Measurements from ENCODE around the gene RABGEF1. TPM values are rescaled to one million over a fixed set of nuclear protein-coding genes. Genes with fewer than 3 reads are reported as not detected.
A peak's percentile ranks its signal among the peaks of the same experiment; 100 is the strongest.
"Not testable (repeated sequence)": the region's sequence is repeated elsewhere in the genome, so short reads cannot be mapped to it uniquely, and the experiment has no call there.

Gene RABGEF1
- 14.6 and 23.4 TPM in 2 replicates for total RNA-seq

DNA sequence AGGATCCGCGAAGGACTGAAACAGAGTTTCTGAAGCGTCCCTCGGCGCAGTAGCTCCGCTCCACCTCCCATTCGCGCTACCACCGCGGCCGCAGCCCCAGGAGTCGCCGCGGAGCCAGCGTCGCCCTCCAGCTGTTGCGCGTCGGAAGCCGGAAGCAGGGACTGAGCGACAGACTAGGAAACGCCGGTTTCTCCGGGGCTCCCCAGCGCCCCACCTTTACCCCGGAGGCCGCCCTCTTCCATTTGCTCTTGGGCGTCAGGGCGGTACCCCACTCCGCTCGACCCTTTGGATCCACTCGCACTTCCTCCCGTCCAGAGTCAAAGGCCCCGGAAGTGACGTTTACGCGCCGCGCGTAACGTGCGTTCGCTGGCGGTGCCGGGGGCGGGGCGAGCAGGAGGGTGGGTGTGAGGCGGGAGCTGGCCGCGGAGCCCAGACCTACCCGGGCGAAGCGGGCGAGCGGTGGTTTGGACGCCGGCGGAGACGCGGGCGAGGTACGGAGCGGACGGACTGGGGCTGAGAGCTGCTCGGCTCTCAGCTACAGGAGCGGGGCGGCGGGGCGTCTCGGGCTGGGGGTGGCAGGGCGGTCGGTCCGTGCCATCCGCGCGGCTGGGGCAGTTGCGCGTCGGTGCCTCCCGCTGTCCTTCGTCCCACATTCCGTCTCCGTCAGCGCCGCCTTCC lies at the start of gene RABGEF1:
Gene RABGEF1 (plus strand): TSS at position 432 of the 678 bp plus-strand sequence. CDS start 31,167 bp downstream, outside the sequence.
- peak; percentile 96 to 97 for DNase-seq (ENCODE audit: low read depth in 2 of 2)

- DNase-seq (ENCODE audit: low read depth in 2 of 2) = no peak
Observed at GRCh38 chr7:66693331-66693730, 47.2 kb upstream of the RABGEF1 start.

GRCh38 chr7:66694286-66694685 lies 46.2 kb upstream of the RABGEF1 start:
- no peak for DNase-seq (ENCODE audit: low read depth in 2 of 2)

DNA sequence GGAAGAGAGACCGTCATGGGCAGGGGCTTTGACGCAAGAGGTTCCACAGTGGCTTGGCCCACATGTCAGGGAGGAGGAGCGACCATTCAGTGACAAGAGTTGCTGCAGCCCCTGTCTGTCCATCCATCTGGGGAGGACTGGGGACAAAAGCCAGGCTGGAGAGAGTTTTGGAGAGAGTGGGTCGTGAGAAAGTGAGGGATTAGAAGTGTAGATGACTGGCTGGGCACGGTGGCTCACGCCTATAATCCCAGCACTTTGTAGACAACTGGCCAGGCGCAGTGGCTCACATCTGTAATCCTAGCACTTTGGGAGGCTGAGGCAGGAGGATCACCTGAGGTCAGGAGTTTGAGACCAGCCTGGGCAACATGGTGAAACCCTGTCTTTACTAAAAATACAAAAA lies 45.1 kb upstream of the RABGEF1 start:
- not testable (repeated sequence) for DNase-seq (ENCODE audit: low read depth in 2 of 2)

GRCh38 chr7:66696134-66696533 lies 44.4 kb upstream of the RABGEF1 start:
- not testable (repeated sequence) for DNase-seq (ENCODE audit: low read depth in 2 of 2)

DNA sequence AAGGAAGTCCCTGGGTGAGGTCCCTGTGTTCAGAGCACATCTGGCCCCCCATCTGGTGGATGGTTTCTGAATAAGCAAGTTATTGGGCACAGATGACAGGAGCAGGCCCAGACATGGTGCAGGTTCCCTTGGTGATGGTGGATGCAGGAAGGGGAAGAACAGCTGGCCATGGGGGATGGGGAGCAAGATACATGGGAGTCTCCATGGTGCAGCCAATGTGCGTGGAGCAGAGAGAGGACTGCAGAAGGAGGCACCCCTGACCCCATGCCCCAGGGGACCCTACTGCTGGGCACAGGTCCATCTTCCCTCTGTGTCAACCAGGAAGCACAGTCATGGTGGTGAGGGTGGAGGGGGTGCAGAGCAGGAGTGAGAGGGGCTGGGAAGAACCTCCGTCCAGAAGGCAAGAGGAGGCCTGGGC lies 43.8 kb upstream of the RABGEF1 start:
- DNase-seq (ENCODE audit: low read depth in 2 of 2) = no peak

GRCh38 chr7:66697449-66698438 lies 42.8 kb upstream of the RABGEF1 start:
- peak in 1 of 2 donors; percentile 37 for DNase-seq (ENCODE audit: low read depth in 2 of 2)

GRCh38 chr7:66698652-66699205 lies 41.8 kb upstream of the RABGEF1 start:
- DNase-seq (ENCODE audit: low read depth in 2 of 2) = no peak

- DNase-seq (ENCODE audit: low read depth in 2 of 2) = no peak
Observed at GRCh38 chr7:66699998-66700397, 40.5 kb upstream of the RABGEF1 start.

- DNase-seq (ENCODE audit: low read depth in 2 of 2) = no peak
Observed at GRCh38 chr7:66700633-66701131, 39.9 kb upstream of the RABGEF1 start.

GRCh38 chr7:66707825-66708224 lies 32.7 kb upstream of the RABGEF1 start:
- no peak for DNase-seq (ENCODE audit: low read depth in 2 of 2)

- not testable (repeated sequence) for DNase-seq (ENCODE audit: low read depth in 2 of 2)
Observed at GRCh38 chr7:66710752-66711151, 29.8 kb upstream of the RABGEF1 start.

DNA sequence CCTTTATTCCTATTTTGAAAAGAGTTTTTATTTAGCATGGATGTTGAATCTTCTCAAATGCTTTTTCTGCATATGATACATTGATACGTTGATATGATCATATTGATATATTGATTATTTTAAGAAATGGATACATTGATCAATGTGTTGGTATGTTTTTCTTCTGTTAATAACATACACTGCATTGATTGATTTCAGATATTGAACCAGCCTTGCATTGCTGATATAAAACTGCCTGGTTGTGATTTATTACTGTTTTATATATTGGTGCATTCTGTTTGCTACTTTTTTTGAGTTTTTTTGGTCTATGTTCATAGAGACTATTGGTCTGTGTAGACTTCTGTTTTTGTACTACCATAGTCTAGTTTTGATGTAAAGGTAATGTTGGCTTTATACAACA lies 26.8 kb upstream of the RABGEF1 start:
- no peak for DNase-seq (ENCODE audit: low read depth in 2 of 2)

- DNase-seq (ENCODE audit: low read depth in 2 of 2) = not testable (repeated sequence)
Observed at GRCh38 chr7:66716634-66717033, 23.9 kb upstream of the RABGEF1 start.

DNA sequence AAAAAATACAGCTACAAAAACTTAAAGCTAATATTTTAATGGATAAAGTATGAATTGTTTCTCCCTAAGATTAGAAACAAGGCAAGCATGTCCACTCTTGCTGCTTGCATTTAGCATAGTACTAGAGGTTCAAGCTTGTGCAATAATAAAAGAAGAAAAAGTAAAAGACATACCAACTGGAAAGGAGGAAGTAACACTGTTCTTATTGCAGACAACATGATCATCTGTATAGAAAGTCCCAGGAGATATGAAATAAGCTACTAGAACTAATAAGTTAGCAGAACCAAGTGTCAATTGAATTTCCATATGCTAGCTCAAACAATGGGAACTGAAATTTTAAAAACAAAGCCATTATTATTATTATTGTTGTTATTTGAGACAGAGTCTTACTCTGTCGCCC lies 20.0 kb upstream of the RABGEF1 start:
- DNase-seq (ENCODE audit: low read depth in 2 of 2) = no peak

DNA sequence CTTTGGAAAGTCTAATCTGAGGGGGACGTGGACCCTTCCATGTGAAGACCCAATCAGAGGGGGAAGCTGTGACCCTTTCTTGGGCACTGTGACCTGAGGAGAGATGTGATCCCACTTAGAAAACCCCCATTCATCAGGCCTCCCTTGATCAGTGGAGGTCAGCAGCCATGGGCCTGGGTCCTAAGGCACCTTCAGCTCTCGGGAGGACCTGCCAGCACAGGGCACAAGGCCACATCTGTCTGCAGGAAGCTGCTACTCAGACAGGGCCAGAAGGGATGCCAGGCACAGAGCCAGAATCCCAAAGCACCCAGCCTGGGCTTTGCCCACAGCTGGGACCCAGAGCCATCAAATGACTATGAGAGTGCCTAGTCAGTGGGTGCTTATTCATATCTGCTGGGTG lies 14.7 kb upstream of the RABGEF1 start:
- no peak for DNase-seq (ENCODE audit: low read depth in 2 of 2)

DNA sequence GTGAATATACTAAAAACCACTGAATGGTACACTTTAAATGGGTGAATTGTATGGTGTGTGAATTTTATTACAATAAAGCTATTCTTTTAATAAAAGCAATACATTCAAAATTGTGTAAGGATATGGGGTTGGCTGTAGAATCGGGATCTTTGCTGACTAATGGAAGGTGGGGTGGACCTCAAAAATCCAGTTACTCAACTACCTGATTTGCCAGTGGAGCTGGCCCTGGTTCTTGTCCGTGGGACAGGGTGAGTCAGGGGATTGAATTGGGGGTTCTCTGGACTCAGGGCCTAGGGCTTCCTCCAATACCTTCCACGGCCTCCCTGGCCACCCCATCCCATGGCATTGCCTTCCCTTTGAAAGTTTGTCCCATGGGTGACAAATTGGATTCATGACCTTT lies 13.5 kb upstream of the RABGEF1 start:
- DNase-seq (ENCODE audit: low read depth in 2 of 2) = no peak

GRCh38 chr7:66728571-66728970 lies 12.0 kb upstream of the RABGEF1 start:
- peak in 1 of 2 donors; percentile 6 for DNase-seq (ENCODE audit: low read depth in 2 of 2)

GRCh38 chr7:66729274-66729673 lies 11.3 kb upstream of the RABGEF1 start:
- no peak for DNase-seq (ENCODE audit: low read depth in 2 of 2)

DNA sequence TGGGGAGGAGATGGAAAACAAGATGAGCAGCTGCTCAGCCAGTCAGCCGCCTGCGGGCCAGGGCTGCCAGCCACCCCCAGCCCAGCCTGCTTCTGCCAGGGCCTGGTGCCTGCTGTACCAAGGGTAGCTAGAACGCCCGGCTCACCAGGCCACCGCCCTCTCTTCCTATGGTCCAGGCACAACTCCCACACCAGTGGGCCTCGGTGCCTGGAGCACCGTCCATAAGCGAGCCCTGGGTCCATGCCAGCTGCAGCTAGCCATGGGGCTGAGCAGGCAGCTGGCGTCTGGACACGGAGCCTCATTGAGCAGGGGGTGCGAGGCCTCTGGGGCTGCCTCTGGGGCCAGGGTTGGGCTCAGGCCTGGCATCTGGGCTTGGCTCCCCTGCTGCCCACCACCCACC lies 8.5 kb upstream of the RABGEF1 start:
- no peak for DNase-seq (ENCODE audit: low read depth in 2 of 2)

DNA sequence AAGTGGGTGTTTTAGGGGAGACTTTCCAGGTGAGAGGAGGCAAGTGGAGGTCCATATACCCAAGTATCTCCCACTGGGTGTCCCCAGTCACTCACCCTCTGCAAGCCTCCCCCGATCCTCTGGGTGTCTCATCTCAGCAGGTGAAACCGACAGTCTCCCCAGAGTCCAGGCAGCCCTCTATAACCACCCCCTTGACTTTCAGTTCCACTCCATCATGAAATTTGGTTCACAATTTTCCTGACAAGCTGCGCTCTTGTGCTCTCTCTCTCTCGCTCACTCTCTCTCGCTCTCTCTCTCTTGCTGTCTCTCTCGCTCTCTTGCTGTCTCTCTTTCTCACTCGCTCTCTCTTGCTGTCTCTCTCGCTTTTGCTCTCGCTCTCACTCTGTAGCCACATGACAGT lies 8.1 kb upstream of the RABGEF1 start:
- DNase-seq (ENCODE audit: low read depth in 2 of 2) = no peak

DNA sequence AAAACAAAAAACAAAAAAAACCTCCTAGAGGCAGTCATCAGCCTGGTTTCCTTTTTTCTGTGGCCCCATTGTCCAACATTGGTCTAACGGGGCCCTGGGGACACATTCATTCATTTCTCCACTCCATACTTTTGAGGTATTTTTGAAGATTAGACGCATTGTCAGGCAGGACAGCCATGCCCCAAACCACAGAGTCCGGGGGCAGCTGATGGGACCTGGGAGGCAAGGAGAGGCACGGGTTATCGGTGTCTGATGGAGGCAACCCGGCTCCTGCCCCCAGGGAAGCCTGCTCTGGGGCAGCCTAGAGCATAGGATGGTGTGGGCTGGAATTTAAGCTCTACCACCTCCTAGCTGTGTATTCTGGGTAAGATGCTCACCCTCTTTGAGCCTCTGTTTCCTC lies 6.5 kb upstream of the RABGEF1 start:
- DNase-seq (ENCODE audit: low read depth in 2 of 2) = no peak

Data from lung microvascular endothelial cell (primary cell).